NCI-H526 treated with DMSO at 0.1 percent for 48 hours (cell line): ENCODE measurements around the gene SP140.
"Not testable (repeated sequence)": the region's sequence is repeated elsewhere in the genome, so short reads cannot be mapped to it uniquely, and the experiment has no call there.

Experiments
- DNase-seq: peaks from one replicate; lab custom pipeline; 2025; lab: John Stamatoyannopoulos, UW

Gene SP140

DNA sequence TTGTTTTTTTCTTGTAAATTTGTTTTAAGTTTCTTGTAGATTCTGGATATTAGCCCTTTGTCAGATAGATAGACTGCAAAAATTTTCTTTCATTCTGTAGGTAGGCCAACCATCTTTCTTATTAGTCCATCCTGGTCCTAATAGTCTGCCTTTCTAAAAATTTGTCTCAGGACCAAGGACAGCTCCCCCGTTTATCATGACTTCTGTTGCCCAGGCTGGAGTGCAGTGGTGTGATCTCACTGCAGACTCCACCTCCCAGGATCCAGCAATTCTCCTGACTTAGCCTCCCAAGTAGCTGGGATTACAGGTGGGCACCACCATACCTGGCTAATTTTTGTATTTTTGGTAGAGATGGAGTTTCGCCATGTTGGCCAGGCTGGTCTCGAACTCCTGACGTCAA, 63.8 kb downstream of the SP140 start:
- not testable (repeated sequence) for DNase-seq

GRCh38 chr2:230295192-230295591, 69.7 kb downstream of the SP140 start:
- DNase-seq = no peak

GRCh38 chr2:230296917-230297316, 71.4 kb downstream of the SP140 start:
- DNase-seq = no peak

GRCh38 chr2:230299618-230300017, 74.1 kb downstream of the SP140 start:
- DNase-seq = no peak

- no peak for DNase-seq
Observed at GRCh38 chr2:230305416-230306275, 80.1 kb downstream of the SP140 start.

GRCh38 chr2:230306474-230306873, 80.9 kb downstream of the SP140 start:
- no peak for DNase-seq

DNA sequence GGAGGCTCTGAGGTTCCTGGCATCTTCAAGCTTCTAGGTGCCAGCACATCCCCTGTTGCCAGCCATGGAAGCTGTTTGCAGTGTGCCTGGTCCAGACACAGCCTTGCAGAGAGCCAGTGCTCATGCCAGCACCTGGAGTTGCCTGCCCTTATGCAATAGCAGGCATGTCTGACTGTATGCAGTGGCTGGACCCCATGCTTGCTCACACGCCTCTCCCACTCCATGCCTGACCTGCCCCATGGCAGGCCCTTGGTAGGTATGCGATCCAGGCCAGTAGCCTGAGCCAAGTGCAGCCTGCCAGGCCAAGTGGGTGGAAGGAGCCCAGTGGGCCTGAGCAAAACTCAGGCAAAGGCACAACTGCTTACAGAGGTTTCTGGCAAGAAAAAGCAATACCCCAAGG, 81.9 kb downstream of the SP140 start:
- no peak for DNase-seq

- no peak for DNase-seq
Observed at GRCh38 chr2:230308402-230309000, 83.0 kb downstream of the SP140 start.

DNA sequence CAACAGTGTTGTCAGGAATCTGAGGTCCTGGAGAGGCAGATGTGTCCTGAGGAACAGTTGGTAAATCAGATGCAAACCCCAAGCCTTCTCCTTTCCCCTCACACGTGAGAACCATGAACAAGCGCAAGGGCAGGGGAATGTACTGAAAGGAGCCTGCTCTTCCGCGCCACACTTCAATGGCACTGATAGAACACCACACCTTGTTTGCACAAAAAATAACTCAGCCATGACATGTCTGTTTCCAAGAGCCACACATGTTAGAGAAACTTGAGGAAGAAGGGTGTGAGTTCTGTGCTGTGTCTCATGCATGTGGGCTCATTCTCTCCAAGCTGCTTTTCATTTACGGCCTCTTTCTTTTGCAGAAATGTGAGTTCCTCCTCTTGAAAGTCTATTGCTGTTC, 85.3 kb downstream of the SP140 start:
- DNase-seq = not testable (repeated sequence)

DNA sequence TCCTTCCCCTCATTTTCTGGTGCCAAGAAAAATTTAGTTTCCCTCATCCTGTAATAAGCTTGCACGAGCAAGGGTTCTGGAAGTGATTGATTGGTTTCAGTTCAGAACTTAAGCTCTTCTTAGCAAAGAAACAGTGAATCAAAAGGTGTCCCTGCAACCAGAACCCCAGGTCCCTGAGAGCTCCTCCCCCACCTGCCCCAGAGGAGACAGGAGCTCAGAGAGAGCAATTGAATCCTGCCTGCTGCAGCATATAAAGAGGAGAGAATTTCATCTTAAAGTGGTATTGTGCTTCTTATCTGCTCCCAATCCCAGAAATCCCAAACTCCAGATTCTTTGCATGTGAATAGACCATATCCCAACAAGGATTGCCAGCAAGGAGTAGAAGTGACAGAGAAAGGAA, 86.1 kb downstream of the SP140 start:
- DNase-seq = not testable (repeated sequence)

DNA sequence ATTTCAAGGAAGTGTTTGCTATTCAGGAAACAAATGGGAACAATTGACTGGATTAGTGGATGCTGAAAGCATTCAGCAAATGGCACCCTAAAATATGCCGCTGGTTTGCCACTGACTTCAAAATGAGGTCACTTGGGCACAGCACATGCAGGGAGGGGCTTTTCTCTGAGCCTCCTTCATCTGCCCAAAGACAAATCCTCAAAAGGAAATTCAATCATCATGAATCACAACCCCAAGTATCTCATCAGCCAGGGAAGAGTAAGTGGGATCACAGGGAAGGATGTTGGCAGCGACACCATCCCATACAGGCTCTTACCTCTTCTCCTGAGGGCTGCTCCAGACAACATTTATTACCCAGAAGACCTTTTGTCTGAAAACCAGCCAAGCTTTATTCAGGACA, 87.1 kb downstream of the SP140 start:
- no peak for DNase-seq

- DNase-seq = no peak
Observed at GRCh38 chr2:230317366-230317765, 91.8 kb downstream of the SP140 start.

- DNase-seq = no peak
Observed at GRCh38 chr2:230318190-230319121, 92.9 kb downstream of the SP140 start.

DNA sequence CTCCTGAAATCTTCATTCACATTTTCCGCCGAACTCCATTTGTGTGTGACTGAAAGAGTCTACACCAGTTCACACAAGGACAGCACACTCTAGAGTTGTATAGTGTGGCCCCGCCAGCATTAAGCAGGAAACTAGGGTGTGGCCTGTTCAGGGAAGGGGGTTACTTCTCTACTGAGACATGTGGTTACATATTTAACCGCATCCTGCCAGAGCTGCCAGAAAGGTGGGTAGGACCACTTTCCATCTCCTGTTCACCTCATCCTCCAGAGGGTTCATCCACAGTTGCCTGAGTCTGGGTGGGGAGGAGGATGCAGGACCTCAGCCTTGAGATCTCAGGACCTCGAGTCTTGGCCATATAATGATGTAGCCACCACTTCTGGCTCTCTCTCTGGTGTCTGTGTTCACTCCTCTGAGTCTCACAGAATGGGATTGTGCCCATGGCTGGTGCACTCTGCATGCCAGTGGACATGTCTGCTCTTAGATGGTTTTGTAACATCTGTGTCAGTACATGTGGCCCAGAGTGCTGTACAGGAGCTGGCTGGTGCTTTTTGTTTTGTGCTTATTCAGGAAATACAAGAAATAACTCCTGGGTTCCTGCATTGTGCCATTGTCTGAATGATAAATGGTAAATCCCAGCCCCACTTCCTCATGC, 93.8 kb downstream of the SP140 start:
- no peak for DNase-seq

DNA sequence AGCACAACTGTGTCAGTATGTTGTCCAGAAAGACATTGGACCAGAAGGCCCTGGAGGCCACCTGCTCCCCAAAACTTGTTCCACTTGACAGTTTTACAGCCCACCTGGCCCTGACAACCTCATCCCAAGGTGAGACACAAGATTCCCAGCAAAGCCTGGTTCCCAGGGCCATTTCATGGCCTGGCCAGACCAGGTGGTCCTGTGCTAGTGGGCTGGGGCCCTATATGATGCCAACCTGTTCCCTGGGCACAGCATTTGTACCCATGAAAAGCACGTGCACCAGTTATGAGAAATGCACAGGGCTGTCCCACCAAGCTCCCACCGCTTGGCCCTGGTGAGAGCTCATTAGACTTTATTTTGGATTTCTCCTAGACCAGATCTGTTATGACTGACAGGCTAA, 95.5 kb downstream of the SP140 start:
- no peak for DNase-seq

DNA sequence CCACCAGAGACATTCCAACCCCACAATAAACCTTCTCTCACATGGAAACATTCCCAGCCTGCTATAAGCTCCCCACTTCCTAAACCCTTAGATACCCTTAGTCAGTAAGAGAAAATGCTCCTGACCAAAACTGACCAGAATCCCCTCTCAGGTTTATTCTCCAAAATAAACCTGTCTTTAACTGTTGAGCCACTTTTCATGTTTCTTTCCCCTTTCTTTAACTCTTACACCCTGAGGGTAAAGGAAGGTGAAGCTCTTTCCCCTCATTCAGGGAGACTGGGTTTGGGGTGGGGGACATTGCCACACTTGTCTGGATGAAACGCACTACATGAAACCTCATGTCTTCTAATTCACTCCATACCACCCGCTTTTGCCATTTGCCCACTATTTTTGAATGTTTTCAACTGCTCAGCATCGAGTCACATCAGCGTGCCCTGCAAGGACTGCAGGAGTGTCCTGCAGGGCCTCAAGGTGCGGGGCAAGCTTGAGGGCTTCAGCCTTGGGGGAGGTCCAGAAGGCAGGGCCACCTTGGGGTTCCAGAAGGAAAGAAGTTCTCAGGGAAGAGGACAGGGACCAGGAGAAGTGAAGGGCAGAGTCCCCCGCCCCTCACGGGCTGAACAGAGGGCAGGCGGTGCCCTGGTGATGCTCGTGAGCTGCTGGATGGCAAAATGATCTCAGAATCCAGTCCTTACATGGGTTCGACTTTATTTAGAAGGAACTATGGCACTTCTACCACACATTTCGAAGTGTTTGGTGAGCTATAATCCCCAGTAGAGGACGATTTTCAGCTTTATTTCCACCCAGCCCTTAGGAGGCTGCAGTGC, 97.2 kb downstream of the SP140 start:
- DNase-seq = no peak

- DNase-seq = no peak
Observed at GRCh38 chr2:230323385-230324106, 98.0 kb downstream of the SP140 start.

DNA sequence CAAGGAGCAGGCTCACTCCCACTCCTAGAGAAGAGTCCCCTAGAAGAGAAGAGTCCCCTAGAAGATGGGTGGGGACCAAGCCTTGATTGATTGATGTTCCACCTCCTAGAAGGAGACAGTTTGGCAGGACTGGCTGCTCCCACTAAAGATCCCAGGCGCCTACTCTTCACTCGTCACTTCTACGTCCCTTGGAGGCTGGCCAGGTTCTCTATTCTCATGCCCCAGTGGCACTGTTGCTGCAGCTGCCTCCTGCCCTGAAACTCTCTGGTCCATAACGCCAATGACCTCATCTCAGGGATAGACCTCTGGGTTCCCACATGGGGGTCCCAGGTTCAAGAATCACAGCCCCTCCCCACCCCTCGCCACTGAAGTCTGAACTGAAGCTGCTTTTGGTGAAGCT, 99.0 kb downstream of the SP140 start:
- DNase-seq = no peak

GRCh38 chr2:230325316-230326243, 100.0 kb downstream of the SP140 start:
- DNase-seq = no peak
